Hippocampal formation (tissue), 2 donors: ENCODE data around the gene OSBPL3.
"Not testable (repeated sequence)": the region's sequence is repeated elsewhere in the genome, so short reads cannot be mapped to it uniquely, and the experiment has no call there.

ENCODE experiments used
- DNase-seq, 2 donors: peaks; one replicate each; lab custom pipeline; 2025; lab: John Stamatoyannopoulos, UW

The OSBPL3 gene

GRCh38 chr7:24797270-24797669, 182.7 kb downstream of the OSBPL3 start:
- DNase-seq, result no peak

- no peak for DNase-seq
These were observed 184.6 kb downstream of the OSBPL3 start for GRCh38 chr7:24795407-24795767.

DNA sequence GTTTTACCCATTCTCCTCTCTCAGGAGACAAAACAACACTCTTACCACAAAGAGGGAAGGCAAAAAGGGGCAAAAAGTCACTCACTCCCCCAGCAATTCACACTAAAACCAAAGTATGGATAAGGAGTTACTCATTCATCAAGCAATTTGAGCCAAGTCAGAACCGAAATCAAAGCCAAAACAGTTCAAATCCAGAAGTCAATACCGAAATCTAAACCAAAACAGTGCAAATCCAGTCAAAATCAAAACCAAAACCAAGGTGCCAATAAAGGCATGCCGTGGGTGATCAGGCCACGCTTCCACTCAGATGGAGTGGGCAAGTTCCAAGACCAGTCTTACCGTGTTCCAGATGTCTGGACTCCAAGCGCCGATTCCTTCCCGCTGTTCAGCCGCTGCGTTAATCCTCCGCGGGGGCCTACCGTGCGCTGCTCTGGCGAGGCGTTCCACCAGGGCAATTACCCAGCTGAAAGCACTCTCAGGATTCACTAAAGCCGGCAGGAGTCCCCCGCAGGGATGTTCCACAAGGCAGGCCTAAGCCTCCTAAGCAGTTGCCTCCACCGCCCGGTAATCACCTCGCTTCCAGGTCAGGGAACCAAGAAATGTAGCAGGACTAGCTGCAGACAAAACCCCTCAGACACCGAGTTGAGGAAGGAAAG, 185.1 kb downstream of the OSBPL3 start:
- DNase-seq, result not testable (repeated sequence)

DNA sequence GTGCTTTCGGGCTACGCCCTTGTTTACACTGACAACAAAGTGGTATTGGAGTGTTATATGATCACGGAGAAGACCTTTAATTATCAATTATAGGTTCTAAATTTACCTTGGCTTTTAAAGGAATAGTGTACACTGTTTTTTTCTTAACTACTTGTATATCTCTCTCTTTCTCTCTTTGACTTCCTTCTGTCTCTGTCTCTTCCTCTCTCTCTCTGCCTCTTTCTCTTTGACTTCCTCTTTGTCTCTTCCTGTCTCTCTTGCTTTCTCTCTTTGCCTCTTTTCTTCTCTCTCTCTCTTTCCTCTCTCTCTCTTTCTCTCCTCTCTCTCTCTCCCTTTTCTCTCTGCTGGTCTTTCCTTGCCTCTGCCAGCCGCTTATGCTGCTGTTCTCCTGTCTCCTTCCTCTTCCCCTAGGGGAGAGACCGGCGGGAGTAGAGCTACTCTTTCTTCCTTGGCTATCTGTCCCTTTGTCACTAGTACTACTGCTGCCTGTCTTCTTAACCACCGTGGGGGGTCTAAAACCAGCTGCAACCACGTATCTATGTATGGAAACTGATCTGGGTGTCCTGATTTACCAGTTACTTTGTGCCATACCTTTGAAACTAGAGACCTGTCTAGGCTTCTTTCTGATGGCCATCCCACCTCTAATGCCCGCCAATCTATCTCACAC, 185.9 kb downstream of the OSBPL3 start:
- DNase-seq, result no peak

- no peak for DNase-seq
These were observed 190.9 kb downstream of the OSBPL3 start for GRCh38 chr7:24788961-24789576.

DNA sequence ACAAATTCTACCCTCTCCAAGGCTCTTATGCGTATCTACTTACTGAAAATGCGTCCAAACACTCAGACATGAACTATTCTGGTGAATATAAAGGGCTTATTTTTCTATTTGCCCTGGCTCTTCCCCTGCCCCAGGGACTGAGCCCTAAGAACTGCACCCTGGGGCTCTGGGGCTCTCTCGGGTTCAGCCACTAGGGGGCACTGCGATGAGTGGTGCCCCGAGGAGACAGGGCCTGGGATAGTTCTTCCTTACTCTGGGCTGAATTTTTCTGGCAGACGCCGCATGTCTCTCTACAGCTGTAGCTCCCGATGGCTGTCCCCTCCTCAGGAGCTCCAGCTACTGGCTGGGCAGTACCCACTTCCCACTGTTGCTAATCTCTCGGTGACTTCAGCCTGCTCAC, 191.9 kb downstream of the OSBPL3 start:
- DNase-seq, result no peak

GRCh38 chr7:24786941-24787340, 193.0 kb downstream of the OSBPL3 start:
- DNase-seq, result no peak

DNA sequence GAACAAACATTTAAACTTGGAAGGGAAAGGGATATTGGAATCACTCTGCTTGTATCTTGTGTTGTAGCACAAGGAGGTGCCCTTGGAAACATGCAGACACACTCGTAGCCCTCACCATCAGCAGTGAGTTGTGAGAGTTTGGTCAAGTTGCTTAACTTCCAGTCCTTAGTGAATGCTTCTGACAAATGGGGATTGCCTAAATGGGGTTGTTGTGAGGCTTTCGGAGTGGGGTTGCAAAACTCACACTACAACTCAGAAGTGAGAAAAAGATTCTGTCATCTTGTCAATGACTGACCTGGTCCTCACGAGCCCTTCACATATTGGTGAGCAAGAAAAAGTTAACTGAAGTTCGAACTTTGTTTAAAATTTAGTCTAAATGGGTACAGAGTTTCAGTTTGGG, 193.7 kb downstream of the OSBPL3 start:
- DNase-seq, result no peak

GRCh38 chr7:24784277-24784676, 195.7 kb downstream of the OSBPL3 start:
- no peak for DNase-seq

DNA sequence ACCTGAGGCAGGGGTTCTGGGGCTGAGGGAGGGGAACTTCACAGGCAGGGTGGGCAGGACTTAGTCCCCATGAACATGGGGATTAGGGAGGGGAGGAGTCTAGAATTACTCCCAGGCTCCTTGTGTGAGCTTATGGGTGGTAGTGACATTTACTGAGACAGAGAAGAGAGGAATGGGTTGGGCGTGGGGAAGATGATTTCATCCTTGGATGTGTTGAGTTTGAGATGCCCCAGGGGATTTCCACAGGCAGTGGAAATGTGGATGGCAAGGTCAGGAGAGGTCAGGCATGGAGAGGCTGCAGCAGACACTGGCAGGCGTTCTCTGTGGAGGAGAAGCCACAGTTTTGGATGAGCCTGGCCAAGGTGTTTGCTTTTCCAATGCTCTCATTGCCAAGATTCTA, 196.3 kb downstream of the OSBPL3 start:
- DNase-seq, result no peak

DNA sequence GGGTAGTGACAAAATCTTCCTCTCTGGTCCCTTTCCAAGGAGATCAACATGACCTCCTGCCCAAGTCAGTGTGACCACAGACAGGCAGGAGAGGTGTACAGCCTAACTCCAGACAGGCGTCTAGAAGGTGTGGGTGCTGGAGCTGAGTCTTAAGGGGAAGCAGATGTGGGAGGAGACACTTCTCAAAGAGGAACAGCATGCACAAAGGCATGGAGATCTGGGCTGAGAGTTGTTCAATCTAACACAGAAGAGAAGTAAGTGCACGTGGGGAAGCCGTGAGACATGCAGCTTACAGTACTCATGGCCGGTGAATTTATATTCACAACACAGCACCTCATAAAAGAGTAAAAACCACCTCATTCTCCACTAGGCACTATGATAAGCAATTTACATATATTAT, 198.9 kb downstream of the OSBPL3 start:
- DNase-seq, result peak in 1 of 2 donors; percentile 12

DNA sequence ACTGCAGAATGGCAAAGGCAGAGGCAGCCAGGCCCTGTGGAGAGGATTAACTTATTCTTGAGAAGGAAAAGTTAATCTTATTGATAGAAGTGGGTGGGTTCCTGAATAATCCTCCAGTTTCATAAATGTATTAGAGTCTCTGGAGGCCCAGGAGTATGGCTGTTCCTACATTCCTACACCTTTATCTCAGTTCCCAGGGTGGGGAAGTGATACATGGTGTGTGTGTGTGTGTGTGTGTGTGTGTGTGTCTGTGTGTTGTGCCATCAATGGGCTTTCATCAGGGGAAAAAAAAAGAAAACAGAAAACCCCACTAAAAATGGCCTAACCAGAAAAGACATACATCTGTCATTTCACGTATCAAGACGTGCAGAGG, 200.7 kb downstream of the OSBPL3 start:
- DNase-seq, result no peak

GRCh38 chr7:24778543-24779282, 201.3 kb downstream of the OSBPL3 start:
- peak in 1 of 2 donors; percentile 22 for DNase-seq

- DNase-seq, result no peak
These were observed 202.2 kb downstream of the OSBPL3 start for GRCh38 chr7:24777806-24778205.

- no peak for DNase-seq
These were observed 206.3 kb downstream of the OSBPL3 start for GRCh38 chr7:24773646-24774045.

- DNase-seq, result peak in 1 of 2 donors; percentile 21
These were observed 210.1 kb downstream of the OSBPL3 start for GRCh38 chr7:24769851-24770250.

DNA sequence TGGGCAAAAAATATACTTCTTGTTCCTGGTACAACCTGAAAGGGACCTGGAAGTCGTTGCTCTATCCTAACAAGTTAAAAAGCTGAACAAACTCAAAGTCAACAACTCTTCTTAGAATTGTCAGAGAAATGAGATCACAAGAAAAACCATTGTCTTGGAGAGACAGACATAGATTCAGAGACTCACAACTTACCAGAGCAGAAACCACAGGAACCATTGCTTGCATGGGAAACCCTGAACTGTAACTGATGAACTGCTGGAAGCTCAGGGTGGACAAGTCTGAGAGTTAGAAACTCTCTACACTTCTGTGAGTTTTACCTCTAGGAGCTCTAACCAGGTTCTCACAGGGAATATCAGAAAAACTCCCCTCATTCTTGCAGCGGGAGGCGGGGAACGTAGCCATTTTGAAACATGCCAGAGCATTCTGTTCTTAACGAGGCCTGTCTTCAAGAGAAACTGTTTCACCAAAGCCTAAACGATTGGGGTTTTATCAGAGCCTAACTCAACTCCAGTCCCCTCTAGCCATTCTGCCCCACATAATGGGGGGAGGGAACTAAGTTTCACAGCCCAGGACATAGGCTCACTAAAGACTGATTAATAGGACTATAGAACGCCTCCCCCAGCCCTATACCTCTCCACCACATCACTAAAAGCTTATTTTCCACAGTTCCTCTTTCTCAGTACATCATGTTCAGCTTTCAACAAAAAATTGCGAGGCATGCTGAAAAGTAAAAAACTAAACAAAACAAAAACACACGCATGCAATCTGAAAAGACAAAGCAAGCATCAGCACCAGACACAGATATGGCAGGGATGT, 210.8 kb downstream of the OSBPL3 start:
- DNase-seq, result no peak

DNA sequence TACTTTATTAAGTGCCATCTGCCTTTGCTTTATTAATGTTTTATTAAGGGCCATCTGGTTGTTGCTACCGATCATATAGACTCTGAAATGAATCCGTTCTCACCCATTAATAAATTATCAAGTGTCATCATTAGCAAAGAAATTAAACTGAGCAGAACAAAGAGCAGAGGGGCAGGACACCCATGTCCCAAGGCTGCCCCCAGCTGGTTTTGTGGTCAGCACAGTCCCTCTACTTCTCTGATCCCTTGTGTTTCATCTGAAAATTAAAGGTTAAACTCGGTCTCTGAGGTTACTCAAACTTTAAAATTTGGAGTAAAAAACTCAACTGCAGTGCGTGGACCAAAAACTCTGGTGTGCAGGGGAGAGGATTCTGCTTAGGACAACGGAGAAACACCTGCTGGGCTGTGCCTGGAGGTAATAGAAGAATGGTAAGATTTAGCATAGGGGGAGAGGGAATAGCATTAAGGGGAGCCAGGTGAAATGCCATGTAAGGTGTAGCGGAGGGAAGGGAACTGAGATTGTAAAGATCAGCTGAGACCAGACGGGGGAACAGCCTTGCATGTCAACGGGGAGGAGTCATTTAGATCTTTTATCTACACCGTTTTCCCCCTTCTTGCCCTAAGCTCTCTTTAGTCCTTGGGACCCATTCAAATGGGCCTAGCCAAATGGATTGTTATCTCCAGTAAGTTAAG, 212.0 kb downstream of the OSBPL3 start:
- DNase-seq, result no peak

GRCh38 chr7:24764972-24765744, 214.8 kb downstream of the OSBPL3 start:
- no peak for DNase-seq

GRCh38 chr7:24764011-24764410, 216.0 kb downstream of the OSBPL3 start:
- no peak for DNase-seq
